SH-SY5Y (cell line): ENCODE results near the gene TLCD5.

Source experiments
- GATA2 ChIP-seq: IDR thresholded peaks from 2 replicates; pipeline ENCODE4 v1.6.1; 2011; ENCODE audit warnings: mild to moderate bottlenecking, low read depth, low read length
- GATA3 ChIP-seq: IDR thresholded peaks from 2 replicates; pipeline ENCODE4 v1.6.1; 2011; ENCODE audit warnings: low read depth, mild to moderate bottlenecking, low read length, moderate library complexity

DNA sequence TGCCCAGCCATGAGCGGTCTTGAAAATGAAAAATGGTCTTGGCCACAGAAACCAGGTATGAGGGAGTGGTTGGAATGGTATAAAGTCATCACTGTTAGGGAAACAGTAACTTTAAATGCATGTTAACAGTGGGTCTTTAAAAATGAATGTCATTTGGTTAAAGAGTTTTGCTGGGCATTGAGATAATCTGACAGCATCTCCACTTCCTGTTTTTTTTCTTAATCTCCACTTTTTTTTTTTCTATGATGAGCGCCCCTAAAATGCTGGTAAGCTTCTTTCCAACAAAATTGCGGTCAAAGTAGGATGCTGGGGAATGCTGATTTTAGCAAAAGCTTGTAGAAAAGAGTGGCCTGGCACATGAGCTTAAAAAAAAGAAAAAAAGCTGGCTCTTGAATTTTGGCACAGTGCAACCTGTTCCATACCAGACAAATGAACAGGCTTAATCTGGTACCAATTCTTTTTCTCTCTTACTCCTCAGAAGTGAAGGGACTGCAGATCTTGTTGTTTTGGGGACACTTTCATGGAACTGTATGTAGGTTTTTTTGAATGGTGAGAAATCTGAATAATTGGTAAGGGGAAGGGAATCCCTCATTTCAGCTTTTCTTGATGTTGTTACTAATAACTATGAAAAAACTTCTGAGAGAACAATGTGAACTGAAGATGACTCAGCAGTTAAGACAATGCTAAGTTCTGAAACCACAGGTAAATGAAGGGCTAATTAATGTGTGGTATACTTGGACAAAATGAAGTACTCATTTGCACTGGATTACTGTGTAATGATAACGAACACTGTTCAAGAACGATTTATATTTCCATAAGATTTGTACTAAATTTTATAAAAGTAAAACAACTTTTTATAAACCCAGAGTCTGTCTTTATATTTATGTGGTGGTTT lies 8.0 kb downstream of the TLCD5 start:
- TF ChIP-seq GATA3 (no peak), GATA2 (no peak)
